Cardiac muscle cell (in vitro differentiated cells and primary cell): Measurements from ENCODE around the gene UBE2S. TPM values are rescaled to one million over a fixed set of nuclear protein-coding genes. Genes with fewer than 3 reads are reported as not detected.

Source experiments
- DNase-seq, 2 donors: peaks; one replicate each; pipeline versions ENCODE4 v3.0.0 to v3.0.0-alpha.2; 2010 to 2017; ENCODE audit warnings: low read depth in 1 of 2, low spot score in 1 of 2
- H3K27ac ChIP-seq: fragments of 200-600 bp; sonication (generic); 2 replicates; pipeline ENCODE4 v1.5.1; 2016
- H3K27me3 ChIP-seq: fragments of 200-600 bp; sonication (generic); 2 replicates; pipeline ENCODE4 v1.6.0; 2016; ENCODE audit warnings: control low read depth
- H3K36me3 ChIP-seq: fragments of 200-600 bp; sonication (generic); 2 replicates; pipeline ENCODE4 v1.5.1; 2016; ENCODE audit warnings: control low read depth
- H3K4me1 ChIP-seq: fragments of 200-600 bp; sonication (generic); 2 replicates; pipeline ENCODE4 v1.8.1; 2017; ENCODE audit warnings: low read depth, mild to moderate bottlenecking, mixed run types
- H3K4me3 ChIP-seq: fragments of 200-600 bp; sonication (generic); 2 replicates; pipeline ENCODE4 v1.5.1; 2016; ENCODE audit warnings: mild to moderate bottlenecking
- H3K9me3 ChIP-seq: fragments of 200-600 bp; sonication (generic); 2 replicates; pipeline ENCODE4 v1.5.1; 2017; ENCODE audit warnings: low read depth, mild to moderate bottlenecking, control low read depth
- CTCF ChIP-seq: IDR thresholded peaks from 2 replicates; pipeline ENCODE4 v1.5.1; 2012; ENCODE audit warnings: low read depth, mild to moderate bottlenecking, low read length
- polyA plus RNA-seq: library from polyadenylated mRNA; unstranded; fragments of >200 nt; fragmentation: Nextera tagmentation; extraction: Ambion mirVana; gene quantifications from 2 replicates; pipeline ENCODE4 v1.2.1, GENCODE V29; 2016
- total RNA-seq: library from RNA; depleted of rRNA; stranded (reverse); fragments of >200 nt; gene quantifications from 2 replicates; pipeline ENCODE4 v1.2.3, GENCODE V29; 2016

The UBE2S gene
- total and polyA plus RNA-seq, 2 experiments from 2014 or later: 164 to 244 TPM

GRCh38 chr19:55358493-55358892, 49.1 kb downstream of the UBE2S start:
- Histone ChIP-seq H3K27me3 (peaks cover 40% of the 10 kb centered on the region), H3K4me1 (no peaks in the 10 kb centered on the region), H3K9me3 (no peaks in the 10 kb centered on the region), H3K36me3 (no peaks in the 10 kb centered on the region), H3K4me3 (no peak overlapping the region), H3K27ac (no peak overlapping the region)
- TF ChIP-seq CTCF: no peak
- no peak for DNase-seq

DNA sequence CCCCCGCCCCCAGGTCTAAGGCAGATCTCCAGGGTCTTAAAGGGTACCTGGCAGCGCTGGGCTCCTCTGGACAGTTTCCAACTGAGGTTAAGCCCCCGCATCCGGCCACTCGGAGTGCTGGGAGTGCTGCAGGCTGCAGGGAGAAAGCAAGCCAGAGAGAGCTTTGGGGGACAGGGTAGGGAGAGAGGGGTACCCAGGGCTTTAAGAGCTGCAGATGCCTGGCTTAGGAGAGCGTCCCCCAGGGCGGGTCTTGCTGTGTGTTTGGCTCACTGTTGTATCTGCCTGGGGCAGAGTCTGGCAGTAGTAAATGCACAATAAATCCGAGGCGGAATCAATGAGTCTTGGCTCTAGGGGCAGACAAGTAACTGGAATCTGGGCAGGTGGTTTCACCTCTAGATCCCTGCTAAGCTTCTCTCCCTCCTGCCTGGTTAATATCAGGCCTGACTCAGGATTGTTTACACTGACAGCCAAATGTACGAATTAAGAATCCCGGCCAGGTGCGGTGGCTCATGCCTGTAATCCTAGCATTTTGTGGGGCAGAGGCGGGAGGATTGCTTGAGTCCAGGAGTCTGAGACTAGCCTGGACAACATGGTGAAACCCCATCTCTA, 52.3 kb downstream of the UBE2S start:
- no peak for TF ChIP-seq CTCF
- H3K4me3 ChIP-seq: no peak overlapping the region
- H3K36me3 ChIP-seq: no peaks in the 10 kb centered on the region
- DNase-seq: no peak
- H3K4me1 ChIP-seq: no peaks in the 10 kb centered on the region
- H3K9me3 ChIP-seq: no peaks in the 10 kb centered on the region
- no peak overlapping the region for H3K27ac ChIP-seq
- peaks cover 62% of the 10 kb centered on the region for H3K27me3 ChIP-seq

DNA sequence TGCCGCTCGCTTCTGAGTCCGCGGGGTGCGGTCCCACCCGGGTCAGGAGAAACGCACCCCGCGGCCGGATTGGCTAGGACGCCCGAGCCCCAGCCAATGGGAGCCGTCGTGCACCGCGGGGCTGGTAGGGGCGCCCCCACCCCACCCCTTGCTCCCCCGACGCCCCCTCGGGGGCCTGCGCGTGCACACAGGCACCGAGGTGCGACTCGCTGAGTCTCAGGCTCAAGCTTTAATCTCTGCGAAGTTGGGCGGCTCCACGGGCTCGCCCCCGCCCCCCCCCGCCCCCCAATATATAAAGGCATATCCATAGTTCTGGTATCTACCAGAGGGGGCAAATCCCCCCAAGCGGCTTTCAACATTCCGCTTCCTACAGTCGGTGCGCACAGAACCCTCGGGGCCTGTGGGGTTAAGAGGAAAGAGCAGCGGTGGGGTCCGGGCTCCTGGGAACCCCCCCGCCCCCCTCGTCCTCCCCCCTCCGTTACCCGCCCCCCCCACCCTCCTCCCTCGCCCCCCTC, 52.8 kb downstream of the UBE2S start, which contains the start of gene COX6B2:
COX6B2 (minus strand) TSS at position 22 of the 515 bp plus-strand sequence. CDS start 198 bp downstream, outside the sequence.
- H3K9me3 ChIP-seq: no peaks in the 10 kb centered on the region
- H3K4me1 ChIP-seq: no peaks in the 10 kb centered on the region
- peaks cover 62% of the 10 kb centered on the region for H3K27me3 ChIP-seq
- DNase-seq: no peak
- H3K27ac ChIP-seq: no peak within 1 kb of the TSS
- no peak for TF ChIP-seq CTCF
- H3K36me3 ChIP-seq: no peaks in the 10 kb centered on the region
- H3K4me3 ChIP-seq: peak within 1 kb of the TSS; percentile 30

DNA sequence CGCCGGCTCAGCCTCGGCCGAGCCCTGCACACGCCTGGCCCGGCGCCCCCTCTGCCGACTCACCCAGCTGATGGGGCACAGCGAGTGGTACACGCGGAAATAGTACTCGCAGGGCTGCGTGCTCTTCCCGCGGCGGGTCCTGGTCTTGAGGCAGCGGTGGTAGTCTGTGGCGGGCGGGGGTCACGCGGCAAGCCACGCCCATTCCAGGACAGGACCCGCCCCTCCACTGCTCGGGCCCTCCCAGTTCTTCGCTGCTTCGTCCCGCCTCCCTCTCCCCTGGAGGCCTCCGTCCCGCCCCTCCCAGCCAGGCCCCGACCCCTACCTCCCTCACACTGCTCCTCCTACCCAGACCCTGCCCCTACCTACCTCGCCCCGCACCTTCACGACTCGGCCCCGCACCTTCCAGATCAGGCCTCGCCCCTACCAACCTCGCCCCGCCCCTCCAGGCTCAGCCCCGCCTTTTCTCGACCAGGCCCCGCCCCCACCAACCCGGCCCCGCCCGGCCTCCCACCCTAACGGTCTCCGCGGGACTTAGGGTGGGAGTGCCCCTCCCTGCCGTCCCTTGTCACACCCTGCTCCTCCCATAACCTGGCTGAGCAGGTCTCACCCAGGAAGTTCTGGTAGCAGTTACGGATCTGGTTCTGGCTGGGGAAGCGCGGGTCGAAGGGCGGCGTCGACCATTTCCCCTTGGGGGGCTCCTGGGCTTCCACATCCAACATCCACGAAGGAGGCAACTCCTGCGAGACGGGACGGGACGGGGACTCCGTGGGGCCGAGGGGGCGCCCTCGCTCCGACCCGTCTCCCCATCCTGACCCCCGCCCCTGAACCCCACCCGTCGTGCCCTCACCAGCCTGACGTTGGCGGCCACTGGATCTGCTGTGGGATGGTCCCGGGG, 53.5 kb downstream of the UBE2S start:
- DNase-seq: peak; percentile 68 to 71
- Histone ChIP-seq H3K9me3 (no peaks in the 10 kb centered on the region), H3K27me3 (peaks cover 62% of the 10 kb centered on the region), H3K4me3 (peak overlapping the region; percentile 30), H3K27ac (no peak overlapping the region), H3K36me3 (no peaks in the 10 kb centered on the region), H3K4me1 (no peaks in the 10 kb centered on the region)
- no peak for TF ChIP-seq CTCF

DNA sequence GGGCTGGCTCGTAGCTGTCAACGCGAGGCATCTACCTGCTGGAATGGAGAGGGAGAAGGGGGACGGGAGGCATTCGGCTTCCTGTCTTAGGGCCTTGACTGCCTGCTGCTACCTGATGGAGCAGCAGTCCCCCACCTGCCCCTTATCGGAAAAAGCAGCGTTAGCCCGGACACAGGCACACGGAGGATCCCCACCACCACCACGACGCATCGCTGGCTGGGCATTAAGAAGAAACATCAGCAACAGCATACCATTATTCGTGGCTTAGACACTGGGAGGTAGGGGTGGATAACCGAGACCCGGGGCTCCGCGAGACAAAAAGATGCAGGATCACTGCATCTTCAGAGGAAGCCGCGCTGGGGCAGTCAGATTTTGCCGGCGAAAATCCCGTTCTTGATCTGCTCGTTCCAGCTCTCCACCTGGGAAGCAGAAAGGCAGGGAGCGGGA, 54.2 kb downstream of the UBE2S start:
- TF ChIP-seq CTCF: no peak
- Histone ChIP-seq H3K36me3 (no peaks in the 10 kb centered on the region), H3K27ac (no peak overlapping the region), H3K4me3 (peak overlapping the region; percentile 30), H3K4me1 (peaks cover 6% of the 10 kb centered on the region), H3K9me3 (no peaks in the 10 kb centered on the region), H3K27me3 (peaks cover 62% of the 10 kb centered on the region)
- no peak for DNase-seq
